ENCODE results near the gene MYO5C.
"Not testable (repeated sequence)": the region's sequence is repeated elsewhere in the genome, so short reads cannot be mapped to it uniquely, and the experiment has no call there.

The MYO5C gene

DNA sequence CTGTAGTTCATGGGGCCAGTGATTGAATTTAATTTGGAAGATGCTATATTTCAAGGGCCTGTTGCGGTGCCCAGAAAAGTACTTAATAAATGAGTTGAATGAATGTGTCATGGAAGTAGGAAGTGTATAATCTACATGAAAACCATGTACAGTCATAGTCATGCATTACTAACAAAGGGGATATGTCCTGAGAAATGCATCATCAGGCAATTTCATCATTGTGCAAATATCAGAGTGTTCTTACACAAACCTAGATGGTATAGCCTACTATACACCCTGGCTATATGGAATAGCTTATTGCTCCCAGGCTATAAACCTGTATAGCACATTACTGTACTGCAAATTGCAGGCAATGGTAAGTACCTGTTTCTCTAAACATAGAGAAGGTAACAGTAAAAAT lies 10.7 kb upstream of the MYO5C start:
- DNase-seq (ENCODE audit: low read depth in 3 of 3, low spot score in 1 of 3): no peak

DNA sequence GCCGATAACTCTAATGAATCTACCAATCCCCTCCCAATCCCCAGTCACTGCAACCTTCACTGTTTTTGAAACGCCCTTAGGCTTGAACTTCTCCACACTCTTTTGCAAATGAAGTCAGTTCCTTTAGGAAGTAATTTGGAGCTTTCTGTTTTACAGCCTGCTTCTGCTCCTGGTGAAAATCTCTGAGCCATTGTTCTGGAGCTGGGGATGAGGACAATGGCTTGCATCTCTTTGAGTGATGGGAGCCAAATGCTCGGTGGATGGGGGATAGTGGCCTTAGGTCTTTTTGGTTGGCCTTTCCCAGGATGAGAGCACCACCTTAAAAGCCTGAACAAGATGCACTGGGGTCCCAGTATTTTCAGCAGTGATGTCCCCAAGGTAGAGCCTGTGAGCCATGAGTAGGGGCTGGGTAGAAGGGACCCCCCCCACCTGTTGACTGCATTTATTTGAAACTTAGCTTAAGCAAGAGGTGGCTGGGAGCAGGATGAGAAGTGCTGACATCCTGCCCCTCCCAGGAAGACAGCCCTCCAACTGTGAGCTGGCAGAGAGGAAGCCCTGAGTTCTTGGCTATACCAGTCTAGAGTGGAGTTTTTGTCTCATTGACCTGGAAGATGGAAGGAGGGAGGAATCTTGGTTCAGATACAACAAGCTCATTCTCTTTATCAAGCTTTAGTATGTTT lies 7.6 kb upstream of the MYO5C start:
- no peak for DNase-seq (ENCODE audit: low read depth in 3 of 3, low spot score in 1 of 3)

DNA sequence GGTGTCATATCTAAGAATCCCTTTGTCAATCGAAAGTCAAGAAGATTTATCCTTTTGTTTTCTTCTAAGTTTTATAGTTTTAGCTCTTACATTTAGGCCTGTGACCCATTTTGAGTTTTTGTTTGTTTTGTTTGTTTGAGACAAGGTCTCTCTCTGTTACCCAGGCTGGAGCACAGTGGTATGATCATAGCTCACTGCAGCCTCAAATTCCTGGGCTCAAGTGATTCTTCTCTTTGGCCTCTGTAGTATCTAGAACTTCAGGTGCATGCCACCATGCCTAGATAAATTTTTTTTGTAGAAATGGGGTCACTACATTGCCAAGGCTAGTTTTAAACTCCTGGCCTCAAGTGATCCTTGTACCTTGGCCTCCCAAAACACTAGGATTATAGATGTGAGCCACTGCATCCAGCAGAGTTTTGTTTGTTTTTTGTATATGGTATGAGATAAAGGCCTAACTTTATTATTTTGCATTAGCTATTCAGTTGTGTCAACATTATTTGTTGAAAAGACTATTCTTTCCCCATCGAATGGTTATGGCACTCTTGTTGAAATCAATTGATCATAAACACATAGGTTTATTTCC lies 5.8 kb upstream of the MYO5C start:
- no peak for DNase-seq (ENCODE audit: low read depth in 3 of 3, low spot score in 1 of 3)

DNA sequence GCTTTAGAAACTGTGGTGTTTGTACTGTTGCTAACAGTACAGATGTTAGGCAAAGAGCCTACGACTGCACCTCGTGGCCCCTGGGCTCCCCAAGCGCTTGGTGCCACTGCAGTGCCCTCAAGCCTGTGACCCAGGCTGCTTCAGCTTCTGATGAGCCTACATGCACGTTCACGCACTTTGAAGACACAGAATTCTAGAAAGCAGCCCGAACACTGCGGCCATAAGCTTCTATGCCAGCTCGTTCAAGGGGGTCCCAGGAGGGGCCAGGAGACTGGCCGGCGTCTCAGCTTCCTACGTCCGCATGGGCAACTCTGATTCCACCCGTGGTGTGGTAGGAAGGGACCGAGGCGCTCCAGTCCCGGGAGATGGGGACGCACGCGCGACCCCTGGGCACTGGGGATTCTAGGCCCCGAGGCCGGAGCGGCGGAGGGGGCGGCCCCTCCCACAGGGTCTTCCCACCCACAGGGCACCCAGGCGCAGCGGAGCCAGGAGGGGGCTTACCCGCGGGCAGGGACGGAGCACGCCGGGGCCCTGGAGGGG lies 653 bp downstream of the MYO5C start:
- DNase-seq (ENCODE audit: low read depth in 3 of 3, low spot score in 1 of 3): no peak

DNA sequence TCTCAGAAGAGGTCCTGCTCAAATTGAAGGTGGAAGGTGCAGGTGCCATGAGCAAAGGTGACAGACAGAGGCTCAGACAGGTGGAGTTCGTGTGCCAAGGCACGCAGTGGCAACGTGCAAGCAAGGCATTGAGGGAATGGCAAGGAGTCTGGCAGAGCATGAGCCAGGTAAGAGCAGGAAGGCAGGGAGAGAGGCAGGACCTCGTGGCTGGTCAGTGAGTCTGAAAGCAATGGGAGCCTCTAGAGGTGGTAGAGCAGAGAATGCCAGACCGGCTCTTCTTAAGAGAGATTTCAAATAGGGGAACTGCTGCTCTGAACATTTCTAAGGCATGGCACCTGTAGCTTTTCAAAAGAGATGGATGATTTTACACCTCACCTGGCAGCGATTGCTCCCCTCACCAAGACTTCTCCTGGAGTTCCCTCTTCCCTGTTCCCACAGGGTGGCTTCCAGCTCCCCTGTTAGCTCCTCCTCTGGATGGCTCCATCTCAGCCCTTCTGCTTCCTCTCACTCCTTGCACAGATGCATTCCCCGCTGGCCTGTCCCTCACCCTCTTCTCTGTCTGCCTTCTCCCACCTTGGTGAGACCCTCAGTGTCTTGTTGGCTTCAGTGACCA lies 2.7 kb downstream of the MYO5C start:
- DNase-seq (ENCODE audit: low read depth in 3 of 3, low spot score in 1 of 3): no peak

DNA sequence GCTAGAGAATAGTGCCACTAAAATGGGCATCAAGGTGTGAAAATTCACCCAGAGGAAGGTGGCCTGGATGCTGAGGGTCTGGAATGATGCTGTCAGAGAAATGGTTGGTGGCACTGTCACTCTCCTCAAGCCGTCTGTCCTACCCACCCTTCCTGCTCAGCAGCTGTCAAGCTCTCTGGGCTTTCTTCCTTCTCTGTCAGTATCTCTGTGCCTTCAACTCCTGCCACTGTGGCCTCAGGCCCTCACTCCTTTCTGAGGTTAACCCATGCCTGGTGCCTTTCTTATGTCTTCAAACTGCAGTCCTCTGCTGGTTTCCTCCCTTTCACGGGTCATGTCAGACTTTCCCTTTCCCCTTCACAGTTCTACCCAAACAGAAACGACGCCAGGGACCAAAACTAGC lies 4.4 kb downstream of the MYO5C start:
- DNase-seq (ENCODE audit: low read depth in 3 of 3, low spot score in 1 of 3): no peak

DNA sequence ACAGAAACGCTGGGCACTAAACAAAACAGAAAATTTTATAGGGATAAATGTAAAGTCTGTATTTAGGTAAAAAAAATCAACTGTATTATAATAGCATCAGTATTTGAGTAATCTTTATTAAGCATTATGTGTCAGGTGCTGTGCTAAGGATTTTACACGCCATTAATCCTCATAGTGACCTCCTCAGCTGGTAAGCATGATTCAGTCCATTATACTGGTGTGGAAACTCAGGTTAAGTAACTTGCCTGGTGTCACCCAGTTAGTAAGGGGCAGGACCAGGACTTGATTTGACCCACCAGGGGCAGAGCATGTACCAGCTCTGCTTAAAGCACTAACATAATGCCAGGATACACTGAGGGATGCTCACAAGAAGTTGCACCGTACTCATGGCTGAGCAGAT lies 4.8 kb downstream of the MYO5C start:
- DNase-seq (ENCODE audit: low read depth in 3 of 3, low spot score in 1 of 3): no peak

DNA sequence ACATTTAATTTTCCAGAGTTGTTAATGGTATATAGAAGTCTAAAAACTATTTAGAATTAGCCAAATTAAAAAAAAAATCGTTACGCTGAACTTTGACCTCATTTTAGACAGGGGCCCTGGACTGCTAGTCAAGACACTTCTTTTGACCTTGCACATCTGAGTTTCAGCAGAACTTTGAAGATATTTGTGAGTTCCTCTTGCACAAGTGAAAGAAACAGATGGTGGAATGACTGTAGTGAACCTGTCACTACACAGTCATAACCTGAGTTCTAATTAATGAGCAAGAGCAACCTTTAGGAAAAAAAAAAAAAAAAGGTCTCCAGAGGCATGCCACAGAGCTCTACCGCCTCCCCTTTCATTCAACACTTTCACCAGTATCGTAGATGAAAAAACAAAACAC lies 5.3 kb downstream of the MYO5C start:
- no peak for DNase-seq (ENCODE audit: low read depth in 3 of 3, low spot score in 1 of 3)

DNA sequence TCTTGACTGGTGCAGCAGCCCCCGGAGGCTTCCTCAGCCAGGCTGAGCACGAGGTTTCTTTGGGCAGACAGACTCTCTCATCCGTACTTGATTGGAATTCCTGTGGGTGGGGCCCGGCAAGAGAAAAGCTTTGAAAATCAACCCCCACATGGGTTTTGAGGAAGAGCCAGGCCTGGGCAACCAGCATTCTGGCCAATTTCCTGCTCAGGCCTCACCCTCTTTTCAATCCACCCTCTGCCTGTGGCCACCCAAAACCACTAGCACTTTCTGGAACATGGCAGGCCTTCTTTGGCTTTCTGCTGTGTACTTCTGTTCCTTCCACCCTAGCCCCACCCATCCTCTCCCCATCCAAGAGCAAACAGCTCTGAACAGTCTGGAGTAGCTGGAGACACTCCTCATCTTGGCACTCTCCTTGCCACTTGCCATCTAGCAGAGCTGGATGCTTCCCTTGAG lies 5.9 kb downstream of the MYO5C start:
- no peak for DNase-seq (ENCODE audit: low read depth in 3 of 3, low spot score in 1 of 3)

DNA sequence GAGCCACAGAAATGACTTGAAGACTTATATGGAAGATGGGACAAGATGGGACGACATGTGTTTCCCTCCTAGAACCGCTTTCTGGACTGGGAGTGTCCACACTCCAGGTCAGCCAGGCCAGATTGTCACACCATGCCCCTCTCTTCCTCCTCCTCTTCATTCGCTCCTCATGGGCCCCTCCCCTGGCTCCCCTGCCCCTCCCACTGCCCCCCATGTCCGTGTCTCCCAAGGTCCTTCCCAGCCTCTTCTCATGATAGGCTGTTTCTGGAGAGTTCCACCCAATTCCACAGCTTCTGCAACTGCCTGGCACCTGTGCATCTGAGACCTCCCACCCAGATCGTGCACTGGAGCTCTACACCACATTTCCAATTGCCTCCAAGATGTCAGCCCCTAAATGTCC lies 6.6 kb downstream of the MYO5C start:
- DNase-seq (ENCODE audit: low read depth in 3 of 3, low spot score in 1 of 3): no peak

DNA sequence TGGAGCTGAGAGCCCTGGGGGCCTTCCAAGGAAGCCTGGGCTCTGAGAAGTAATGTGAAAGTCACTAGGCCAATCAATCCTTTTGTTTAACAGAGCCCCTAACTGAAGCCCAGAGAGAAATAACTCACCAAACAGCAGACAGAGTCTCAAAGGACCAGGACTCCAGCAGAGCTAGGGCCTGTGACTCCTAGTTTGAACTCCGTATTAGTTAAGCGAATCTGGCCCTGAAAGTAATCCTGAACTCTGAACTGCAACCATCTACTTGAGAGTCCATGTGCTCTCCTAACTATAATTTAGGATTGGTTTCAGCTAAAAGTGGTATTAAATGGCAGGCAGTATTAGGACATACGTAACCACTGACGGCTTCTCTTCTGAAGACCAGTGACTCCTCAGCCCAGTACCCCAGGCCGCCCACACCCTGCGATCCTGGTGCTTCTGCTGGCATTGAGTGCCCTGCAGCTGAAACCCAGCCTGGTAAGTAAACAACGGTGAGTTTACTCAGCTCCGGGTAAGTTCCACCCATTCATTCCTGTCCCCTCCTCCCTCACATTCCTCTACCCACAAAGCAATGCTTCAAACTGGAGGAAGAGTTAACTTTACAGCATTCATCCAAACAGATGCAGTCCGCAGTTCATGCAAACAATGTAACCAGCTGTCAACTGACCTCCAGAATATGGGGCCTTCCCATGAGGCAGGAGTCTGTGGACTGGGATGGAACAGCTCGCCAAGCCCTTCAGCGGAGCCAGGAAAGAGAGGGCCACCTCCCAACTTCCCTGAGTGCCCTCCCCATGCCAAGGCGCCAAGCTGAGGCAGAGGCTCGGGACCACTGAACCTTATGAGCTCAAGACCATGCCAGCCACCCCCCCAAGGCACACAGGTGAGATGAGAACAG lies 7.3 kb downstream of the MYO5C start:
- no peak for DNase-seq (ENCODE audit: low read depth in 3 of 3, low spot score in 1 of 3)

DNA sequence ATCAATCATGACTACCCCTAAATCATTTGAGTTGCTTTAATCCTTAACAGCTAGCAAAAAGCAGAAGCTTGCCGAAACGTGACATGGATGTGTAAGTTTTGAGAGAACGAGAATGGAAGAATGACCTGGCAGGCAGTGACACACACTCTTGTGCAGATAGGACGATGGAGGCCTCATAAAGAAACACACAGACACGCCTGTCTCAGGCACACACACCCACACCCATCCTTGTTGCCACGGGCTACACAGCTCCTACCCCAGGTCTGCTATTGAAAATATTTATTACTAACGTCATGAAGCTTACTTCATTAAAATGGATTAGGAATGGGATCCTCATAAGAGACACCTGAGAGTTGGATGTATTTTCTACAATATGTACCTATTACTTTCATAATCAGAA lies 8.5 kb downstream of the MYO5C start:
- DNase-seq (ENCODE audit: low read depth in 3 of 3, low spot score in 1 of 3): no peak

DNA sequence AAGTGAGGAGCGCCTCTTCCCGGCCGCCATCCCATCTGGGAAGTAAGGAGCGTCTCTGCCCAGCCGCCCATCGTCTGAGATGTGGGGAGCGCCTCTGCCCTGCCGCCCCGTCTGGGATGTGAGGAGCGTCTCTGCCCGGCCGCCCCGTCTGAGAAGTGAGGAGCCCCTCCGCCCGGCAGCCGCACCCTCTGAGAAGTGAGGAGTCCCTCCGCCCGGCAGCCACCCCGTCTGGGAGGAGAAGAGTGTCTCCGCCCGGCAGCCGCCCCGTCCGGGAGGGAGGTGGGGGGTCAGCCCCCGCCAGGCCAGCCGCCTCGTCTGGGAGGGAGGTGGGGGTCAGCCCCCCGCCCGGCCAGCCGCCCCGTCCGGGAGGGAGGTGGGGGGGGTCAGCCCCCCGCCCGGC lies 9.7 kb downstream of the MYO5C start:
- not testable (repeated sequence) for DNase-seq (ENCODE audit: low read depth in 3 of 3, low spot score in 1 of 3)

DNA sequence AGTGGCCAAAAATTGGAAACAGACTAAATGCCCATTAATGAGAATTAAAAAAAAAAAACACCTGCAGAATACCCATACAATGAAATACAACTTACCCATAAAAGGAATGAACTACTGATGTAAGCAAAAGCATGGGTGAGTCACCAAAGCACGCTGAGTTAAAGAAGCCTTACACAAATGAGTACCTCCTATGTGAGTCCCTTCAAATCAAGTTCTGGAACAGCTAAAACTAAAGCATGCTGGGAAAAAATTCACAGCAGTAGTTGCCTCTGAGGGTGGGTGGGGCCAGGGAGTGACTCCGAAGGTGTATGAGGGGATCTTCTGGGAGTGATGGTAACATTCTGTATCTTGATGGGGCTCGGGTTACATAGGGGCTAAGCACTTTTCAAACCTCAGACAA lies 11.4 kb downstream of the MYO5C start:
- no peak for DNase-seq (ENCODE audit: low read depth in 3 of 3, low spot score in 1 of 3)

DNA sequence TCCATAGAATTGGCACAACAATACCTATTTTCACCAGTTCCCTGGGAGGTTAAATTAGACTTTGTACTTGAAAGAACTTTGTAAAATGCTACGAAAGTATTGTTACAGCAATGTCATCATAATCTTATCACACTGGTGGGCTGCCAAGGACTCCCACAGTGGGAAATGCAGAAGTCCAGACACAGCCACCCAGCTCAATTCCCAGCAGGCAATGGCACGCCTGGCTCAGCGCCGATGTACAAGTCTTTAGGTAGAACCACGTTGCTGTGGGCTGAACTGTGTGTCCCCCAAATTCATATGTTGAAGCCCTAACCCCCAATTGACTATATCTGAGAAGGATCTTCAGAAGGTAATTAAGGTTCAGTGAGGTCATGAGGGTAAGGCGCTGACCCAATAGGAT lies 12.3 kb downstream of the MYO5C start:
- DNase-seq (ENCODE audit: low read depth in 3 of 3, low spot score in 1 of 3): no peak

DNA sequence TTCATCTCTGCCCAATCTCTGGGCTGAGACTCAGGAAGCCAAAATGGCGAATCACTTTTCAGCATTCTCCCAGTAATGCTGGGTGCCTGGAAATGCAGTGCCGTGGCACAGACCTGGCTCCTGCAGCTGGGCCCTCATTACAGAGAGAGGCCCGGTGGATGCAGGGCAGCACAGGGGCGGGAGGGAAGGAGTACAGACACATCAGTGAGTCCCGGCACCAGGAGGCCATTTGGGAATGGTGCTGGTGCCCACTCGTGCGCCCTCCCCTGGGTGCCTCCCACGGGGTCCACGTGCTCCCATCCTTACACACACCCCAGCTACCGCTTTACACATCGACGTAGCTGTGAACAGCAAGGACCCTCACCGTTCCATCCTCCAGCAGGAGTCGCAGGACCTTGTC lies 13.2 kb downstream of the MYO5C start:
- no peak for DNase-seq (ENCODE audit: low read depth in 3 of 3, low spot score in 1 of 3)

DNA sequence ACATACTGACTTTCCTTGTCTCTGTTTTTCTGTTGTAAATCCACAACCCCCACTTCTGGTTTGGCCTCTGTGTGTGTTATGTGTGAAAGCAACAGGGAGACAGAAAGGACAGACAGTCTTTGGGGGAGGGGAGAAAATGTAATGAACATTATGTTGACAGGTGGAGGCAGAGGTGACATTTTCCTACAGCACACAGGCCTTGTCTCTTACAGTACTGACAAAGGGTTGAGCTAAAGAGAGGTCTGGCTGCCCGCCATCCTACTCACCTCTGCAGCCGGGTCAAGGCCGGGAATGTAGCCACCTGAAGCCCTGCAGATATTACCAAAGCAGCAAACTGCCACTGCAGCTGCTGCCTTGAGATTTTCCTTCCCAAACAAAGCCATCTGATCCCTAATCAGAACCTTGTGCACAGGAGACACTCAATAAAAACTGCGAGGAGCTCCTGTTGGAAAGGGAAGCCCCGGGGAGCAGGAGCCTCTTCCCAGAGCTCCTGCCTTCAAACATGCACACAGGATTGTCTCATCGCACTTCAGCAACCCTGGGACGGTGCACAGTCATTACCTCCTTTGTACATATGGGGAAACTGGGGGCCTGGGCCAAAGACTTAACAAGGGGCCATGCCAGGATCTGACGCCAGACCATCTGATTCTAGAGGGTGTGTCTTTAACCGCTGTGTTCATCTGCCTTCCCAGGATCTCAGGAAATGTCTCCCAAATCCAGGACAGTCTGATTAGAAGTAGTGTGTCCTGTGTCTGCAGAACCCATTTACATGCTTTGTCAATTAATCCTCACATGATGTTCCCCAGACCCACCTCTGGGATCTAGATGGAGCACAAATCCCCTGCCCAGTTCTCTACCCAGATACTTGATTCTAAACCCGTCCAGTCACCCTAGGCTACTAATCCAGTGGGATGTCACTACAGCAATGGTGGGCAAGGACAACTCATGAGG lies 14.2 kb downstream of the MYO5C start:
- no peak for DNase-seq (ENCODE audit: low read depth in 3 of 3, low spot score in 1 of 3)

DNA sequence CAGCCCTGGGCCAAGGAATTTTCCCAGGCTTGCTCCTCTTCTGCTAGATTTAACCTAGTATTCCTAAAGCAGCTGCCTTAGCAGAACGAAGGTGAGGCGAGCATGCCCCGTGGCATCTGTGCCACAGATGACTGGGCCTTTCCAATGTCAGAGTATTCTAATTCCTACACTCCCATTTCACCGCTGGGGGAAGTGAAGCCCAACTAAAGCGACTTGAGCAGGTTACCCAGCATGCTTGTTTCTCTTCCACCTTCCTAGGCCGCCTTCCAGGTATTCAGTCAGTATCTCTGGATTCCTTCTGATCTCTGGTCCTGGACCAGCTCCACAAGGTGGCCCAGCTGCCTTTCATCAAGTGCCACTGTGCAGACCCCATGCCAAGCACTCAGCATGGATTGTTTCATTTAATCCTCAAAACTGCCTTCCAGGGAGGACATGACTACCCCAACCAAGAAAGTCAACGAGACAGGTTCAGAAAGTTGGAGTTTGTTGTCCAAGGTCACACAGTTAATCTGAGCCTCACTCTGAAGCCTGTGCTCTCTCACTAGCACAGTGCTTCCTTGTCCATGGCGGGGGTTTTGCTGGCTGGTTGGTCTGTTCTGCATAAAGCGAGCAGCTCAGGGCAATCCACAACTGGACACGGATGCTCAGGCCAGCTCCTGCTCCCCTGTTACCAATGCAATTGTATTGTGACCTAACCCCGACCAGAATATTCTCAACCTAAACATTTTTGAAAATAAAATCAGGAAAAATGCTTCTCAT lies 15.1 kb downstream of the MYO5C start:
- DNase-seq (ENCODE audit: low read depth in 3 of 3, low spot score in 1 of 3): no peak

DNA sequence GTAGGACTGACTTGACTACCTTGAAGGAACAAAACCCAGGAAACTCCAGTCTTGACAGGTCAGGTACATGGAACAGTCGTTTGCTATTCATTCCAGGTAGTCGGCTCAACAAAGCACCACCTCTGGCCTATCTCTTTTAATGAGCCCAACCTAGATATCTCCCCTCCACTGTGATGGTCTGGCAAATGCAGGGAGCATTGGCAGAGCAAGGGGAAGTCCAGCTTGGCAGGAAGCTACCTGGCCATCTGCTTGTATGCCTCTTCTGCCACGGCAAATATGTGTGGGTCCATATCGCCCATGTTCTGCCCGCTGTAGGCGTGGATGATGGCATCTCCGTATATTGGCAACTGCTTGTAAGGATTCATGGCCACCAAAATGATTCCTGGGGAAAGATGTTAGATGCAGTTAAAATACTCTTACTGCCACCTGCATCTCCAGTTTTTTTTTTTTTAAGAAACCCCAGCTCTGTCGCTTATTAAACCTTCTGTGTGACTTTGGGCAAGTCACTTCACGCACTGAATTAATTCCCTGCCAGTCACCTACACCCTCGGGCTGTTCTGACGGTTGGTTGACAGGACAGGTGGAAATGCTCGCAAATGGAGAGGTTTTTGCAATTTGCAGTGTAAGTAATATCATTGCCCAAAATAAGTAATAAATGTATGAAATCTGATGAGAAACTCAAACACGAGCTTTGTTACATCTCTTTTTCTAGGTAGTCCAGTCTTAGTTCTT lies 16.8 kb downstream of the MYO5C start:
- no peak for DNase-seq (ENCODE audit: low read depth in 3 of 3, low spot score in 1 of 3)
